HG03175 (cell line): ENCODE data around the gene MICB.
"Not testable (repeated sequence)": the region's sequence is repeated elsewhere in the genome, so short reads cannot be mapped to it uniquely, and the experiment has no call there.

ENCODE experiments used
- ATAC-seq: cut with Tn5 transposase; IDR thresholded peaks from one replicate; pipeline ENCODE4 v1.9.1; 2021; ENCODE audit warnings: mild to moderate bottlenecking, moderate library complexity; ENCODE audit not compliant: unreplicated experiment

The MICB gene

DNA sequence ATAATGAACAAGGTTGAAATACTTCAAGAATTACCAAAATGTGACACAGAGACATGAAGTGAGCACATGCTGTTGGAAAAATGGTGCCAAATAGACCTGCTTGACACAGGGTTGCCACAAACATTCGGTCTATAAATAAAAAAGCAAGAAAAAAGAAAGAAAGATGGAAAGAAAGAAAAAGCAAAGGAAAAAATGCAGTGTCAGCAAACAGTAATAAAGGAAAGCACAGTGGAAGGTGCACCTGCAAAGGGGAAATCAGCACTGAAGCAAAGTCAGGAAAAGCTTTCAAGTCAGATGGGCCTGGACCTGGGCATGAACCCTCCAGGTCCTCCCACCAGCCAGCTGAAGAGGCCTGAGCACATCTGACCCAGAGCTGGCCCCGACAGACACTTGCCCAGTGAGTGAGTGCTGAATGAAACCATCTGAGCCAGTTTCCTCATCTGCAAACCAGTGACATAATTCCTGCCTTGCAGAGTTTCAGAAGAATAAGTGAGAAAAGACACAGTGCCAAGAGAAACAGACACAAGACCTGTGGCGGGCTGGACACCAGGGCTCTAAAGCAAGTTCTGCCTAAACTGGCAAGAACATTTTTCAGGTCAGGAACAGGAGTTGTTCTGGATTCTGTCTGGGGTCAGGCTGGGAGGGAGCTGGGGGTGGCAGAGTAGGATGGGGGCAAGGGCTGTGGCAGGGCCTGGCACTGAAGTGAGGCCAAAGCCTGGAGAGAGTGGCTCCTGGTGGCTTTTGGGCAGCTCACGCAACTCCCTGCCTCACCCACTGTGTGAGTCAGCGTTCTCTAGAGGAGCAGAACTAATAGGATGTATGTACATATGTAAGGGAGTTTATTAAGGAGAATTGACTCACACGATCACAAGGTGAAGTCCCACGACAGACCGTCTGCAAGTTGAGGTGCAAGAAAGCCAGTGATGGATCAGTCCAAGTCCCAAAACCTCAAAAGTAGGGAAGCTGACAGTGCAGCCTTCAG lies 23.9 kb upstream of the MICB start:
- no peak for ATAC-seq

- no peak for ATAC-seq
Measured at GRCh38 chr6:31474871-31475286, 23.1 kb upstream of the MICB start.

DNA sequence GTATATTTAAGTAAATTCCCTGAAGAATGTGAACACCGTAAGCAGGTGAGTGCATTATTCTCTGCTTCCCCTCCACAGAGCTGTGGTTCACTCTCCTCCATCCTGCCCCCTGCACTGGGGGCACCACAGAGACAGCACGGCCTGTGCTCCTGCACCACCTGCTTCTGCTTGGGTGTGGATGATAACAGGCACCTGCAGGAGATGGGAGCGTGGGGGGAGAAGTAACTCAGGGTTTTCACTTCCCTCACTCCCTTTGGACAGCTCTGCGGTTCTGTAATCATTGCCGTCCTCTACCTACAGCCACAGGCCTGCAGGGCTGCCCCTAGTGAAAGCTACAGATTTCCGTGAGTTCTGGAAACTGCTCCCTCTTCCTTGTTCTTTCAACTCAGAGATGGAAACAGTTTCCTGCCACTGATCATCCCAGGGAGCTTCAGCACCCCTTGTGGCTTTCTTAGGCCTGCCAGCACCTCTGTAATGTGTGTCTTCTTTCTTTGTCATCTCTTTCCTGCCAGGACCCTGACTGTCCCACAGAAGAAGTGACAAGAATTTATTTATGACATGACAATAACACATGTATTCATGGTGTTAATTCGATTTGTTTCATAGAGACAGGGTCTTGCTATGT lies 21.3 kb upstream of the MICB start:
- no peak for ATAC-seq

GRCh38 chr6:31477521-31477920 lies 20.4 kb upstream of the MICB start:
- no peak for ATAC-seq

DNA sequence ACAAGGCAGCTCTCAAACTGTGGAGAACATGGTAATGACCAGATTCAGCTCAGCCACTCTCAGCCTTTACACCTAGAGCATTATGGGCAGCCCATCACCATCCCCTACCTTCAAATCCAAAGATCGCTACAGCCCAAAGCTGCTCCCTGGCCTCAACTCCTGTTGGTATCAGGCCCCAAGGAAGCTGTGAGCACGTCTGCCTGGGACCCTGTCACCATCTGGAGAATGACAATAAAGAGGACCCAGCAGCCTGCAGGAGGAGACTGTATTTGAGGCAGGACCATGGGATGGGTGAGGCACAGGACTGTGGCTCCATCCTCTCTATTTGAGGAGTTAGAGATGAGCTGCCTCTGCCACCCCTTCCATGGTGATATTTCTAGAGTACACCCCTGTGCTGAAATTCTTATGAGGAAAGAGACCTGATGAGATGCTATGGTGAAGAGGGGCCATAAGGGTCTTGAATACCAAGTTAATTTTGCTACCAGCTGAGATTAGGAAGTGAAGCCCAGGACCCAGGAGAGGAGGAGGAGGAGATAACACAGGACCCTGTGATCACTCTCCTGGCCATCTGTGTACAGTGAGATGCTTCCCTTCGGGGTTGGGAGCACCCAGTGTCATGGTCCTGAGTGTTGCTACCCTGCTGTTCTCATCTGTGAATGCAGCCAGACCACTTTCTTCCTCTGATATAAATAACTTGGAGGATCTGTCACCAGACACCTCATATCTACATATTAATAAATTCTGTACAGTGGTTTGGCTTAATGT lies 19.6 kb upstream of the MICB start:
- ATAC-seq, result no peak

DNA sequence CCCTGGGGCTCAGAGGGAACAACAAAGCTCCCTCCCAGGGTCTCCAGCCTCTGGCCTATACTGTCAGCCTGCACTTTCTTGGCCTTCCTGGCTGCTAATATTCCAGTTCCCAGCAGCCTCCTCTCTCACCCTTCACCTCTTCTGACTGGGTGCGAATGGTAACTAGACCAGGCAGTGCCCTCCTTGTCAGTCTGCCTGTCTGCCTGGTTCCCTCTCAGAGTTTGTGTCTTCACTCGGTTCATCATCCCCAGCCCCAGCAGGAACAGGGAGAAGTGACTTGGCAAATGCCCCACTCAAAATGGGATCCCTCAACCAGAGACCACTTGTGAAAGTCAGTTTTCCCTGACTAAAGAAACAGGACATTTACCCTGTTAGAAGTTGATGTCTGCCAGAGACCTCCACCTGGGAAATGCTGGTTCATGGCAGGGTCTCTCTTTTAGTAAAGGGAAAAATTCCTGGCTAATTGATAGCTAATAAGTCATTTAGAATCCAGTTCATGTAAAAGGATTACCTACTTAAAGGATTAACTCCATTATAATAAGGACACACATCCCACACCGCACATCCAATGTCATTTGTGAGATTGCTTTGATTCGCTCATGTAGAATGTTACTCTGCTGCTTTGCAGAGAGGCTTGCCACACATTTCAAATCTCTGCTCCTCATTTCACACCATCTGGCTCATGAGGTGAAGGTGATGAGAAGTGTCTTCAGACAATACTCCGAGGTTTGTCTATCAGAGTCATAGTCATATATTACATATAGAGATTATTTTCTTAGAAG lies 18.6 kb upstream of the MICB start:
- no peak for ATAC-seq

DNA sequence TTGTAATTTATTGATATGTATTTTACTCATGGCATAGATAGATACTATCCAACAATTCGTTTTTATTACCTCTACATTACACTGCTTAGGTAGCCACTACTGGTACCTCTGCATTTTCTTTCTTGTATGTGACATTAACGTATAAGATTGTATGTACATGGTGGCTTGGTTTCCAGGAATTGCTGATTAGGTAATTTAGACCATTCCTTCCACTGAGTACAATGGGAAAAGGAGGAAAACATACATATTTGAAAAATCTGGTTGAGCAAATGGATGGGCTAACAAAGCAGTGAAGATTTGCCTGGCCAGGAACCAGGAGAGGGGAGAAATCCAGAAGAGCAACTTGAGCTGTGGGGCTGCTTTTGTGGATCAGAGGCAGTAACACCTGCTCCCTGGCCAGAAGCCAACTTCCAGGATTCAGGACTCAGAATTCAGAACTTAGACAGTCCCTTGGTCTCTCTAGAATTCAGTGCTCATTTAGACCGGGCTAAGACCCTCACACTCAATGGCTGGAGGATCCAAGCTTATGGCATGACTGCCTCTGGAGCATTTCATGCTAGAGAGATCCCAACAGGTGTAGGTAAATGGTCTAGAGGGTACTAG lies 17.9 kb upstream of the MICB start:
- no peak for ATAC-seq

GRCh38 chr6:31480574-31480973 lies 17.4 kb upstream of the MICB start:
- no peak for ATAC-seq

DNA sequence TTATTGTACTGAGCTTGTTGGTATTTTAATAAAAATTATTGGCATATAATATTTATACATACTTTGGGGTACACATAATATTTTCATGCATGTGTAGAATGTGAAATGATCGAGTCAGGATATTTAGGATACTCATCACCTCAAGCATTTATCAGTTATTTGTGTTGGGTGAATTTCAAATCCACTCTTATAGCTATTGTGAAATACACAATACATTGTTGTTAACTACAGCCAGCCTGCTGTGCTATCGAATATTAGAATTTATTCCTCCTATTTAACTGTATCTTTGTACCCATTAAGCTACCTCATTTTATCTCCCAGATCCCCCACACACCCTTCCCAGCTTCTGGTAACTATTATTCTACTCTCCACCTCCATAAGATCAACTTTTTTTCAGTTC lies 14.6 kb upstream of the MICB start:
- ATAC-seq, result no peak

DNA sequence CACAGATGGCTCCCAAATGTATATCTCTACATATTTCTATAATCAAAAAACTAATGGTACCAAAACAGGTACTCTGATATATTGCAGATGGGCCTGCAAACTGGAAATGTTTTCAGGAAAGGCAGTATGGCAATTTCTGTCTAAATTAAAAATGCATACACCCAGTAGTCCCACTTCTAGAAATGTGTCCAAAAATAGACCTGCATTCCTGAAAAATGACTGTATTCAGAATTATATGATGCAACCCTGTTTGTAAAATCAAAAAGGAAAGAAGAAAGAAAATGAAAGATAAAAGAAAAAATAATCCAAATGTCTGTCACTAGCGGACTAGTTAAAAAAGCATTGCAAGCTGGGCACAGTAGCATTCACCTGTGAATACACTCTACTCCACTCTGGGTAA lies 12.9 kb upstream of the MICB start:
- no peak for ATAC-seq

GRCh38 chr6:31486065-31486837 lies 11.7 kb upstream of the MICB start:
- not testable (repeated sequence) for ATAC-seq

GRCh38 chr6:31487674-31488073 lies 10.3 kb upstream of the MICB start:
- ATAC-seq, result not testable (repeated sequence)

GRCh38 chr6:31489086-31489485 lies 8.9 kb upstream of the MICB start:
- no peak for ATAC-seq

DNA sequence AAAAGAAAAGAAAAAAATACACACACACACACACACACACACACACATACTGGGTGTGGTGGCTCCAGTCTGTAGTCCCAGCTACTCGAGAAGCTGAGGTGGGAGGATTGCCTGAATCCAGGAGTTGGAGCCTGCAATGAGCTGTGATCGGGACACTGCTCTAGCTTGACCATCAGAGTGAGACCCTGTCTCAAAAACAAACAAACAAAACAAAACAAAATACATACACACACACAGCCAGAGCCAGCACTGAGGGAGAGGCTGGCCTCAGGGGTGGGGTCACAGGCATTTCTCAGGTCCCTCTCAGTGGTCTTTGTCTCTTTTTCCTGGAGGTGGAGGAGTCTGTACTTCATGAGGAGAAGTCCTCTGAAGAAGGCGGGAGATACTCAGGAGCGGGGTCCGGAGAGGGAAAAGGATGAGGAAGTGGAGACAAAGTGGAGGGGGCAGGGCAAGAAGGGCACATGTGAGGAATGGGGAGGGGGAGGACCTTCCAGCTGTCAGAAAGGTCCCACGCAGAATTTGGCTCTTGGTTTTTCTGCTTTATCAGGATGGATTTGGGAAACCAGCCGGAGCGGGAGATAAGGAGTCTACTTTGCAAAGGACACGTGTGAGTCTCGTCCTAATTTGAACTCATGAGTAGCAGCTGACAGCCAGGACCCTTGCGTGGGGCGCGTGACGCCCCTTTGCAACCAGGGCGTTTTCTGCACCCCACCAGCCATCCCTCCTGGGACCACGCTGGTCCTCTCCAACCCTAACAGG lies 7.7 kb upstream of the MICB start:
- ATAC-seq, result no peak

DNA sequence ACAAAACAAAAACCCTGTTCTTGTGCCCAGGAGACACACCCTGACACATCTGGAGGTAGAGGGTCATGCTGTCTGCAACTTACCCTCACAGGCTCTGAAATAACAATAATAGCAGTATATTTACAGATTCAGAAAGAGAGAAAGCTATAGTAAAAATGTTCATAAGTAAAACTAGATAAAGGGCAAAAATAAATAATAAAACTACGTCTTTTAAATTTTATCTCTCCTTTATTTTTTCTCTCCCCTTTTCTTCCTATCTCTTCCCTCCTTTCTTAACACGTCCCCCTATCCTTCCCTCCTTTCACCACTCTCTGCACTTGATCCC lies 4.4 kb upstream of the MICB start:
- ATAC-seq, result not testable (repeated sequence)

- peak; percentile 39 for ATAC-seq
Measured at GRCh38 chr6:31493875-31494694, 3.9 kb upstream of the MICB start.

DNA sequence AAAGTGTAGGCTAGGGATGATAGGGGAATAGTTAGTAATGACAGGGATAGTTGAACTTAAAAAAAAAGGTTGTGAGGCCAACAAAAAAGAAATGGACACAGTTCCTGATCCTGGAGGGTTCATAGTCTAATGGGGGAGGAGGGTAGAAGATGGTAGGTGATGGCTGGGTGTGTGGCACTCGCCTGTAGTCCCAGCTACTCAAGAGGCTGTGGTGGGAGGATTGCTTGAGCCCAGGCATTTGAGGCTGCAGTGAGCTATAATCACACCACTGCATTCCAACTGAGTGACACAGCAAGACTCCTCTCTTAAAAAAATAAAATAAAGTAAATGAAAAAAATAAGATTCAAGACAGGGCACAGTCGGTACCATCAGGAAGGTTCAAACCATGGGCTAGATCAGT lies 2.4 kb upstream of the MICB start:
- no peak for ATAC-seq

- not testable (repeated sequence) for ATAC-seq
Measured at GRCh38 chr6:31496826-31497225, 1.1 kb upstream of the MICB start.
